Epithelial cell of proximal tubule (primary cell): Measurements from ENCODE around the gene KMO. TPM values are rescaled to one million over a fixed set of nuclear protein-coding genes. Genes with fewer than 3 reads are reported as not detected.

Experiments
- DNase-seq: peaks from one replicate; pipeline ENCODE4 v3.0.0-alpha.2; 2011; ENCODE audit warnings: low read depth
- H3K4me3 ChIP-seq: 2 replicates; pipeline ENCODE4 v1.5.1; 2011; ENCODE audit warnings: low read depth, mild to moderate bottlenecking, low read length
- CTCF ChIP-seq: conservative IDR thresholded peaks from 2 replicates; pipeline ENCODE4 v1.5.1; 2012; ENCODE audit warnings: low read depth, mild to moderate bottlenecking, low read length
- total RNA-seq: library from RNA; depleted of rRNA; stranded (reverse); fragments of >200 nt; gene quantifications from 2 replicates; pipeline ENCODE4 v1.2.3, GENCODE V29; 2015

KMO gene
- total RNA-seq, 1 donor from 2014 or later = not detected

GRCh38 chr1:241553886-241554592 lies 21.9 kb downstream of the KMO start:
- H3K4me3 ChIP-seq = no peak overlapping the region
- no peak for DNase-seq
- no peak for TF ChIP-seq CTCF

GRCh38 chr1:241555526-241555925 lies 23.3 kb downstream of the KMO start:
- TF ChIP-seq CTCF = no peak
- DNase-seq = no peak
- H3K4me3 ChIP-seq = no peak overlapping the region

GRCh38 chr1:241557031-241557430 lies 24.9 kb downstream of the KMO start:
- DNase-seq = no peak
- H3K4me3 ChIP-seq = no peak overlapping the region
- TF ChIP-seq CTCF = no peak

GRCh38 chr1:241557551-241558193 lies 25.5 kb downstream of the KMO start:
- DNase-seq = no peak
- H3K4me3 ChIP-seq = no peak overlapping the region
- TF ChIP-seq CTCF = no peak

GRCh38 chr1:241560146-241560848 lies 28.1 kb downstream of the KMO start:
- no peak for DNase-seq
- TF ChIP-seq CTCF = no peak
- no peak overlapping the region for H3K4me3 ChIP-seq

- DNase-seq = no peak
- TF ChIP-seq CTCF = no peak
- H3K4me3 ChIP-seq = no peak overlapping the region
Observed at GRCh38 chr1:241560849-241561187, 28.6 kb downstream of the KMO start.

GRCh38 chr1:241569848-241570247 lies 37.7 kb downstream of the KMO start:
- no peak overlapping the region for H3K4me3 ChIP-seq
- no peak for DNase-seq
- no peak for TF ChIP-seq CTCF
